Transverse colon (tissue), 4 donors: ENCODE results near the gene PLA2G2D.

Experiments used
- CTCF ChIP-seq, 5 experiments: fragments of 200-600 bp in 3 of 5; fragments of 450-650 bp in 2 of 5; sonication (generic) in 3 of 5; IDR thresholded peaks; 1 replicate in 2 of 5; 2 replicates in 3 of 5; pipeline ENCODE4 v1.5.1; 2016 to 2017; ENCODE audit warnings: antibody characterized with exemption in 5 of 5, inconsistent platforms in 3 of 5, mild to moderate bottlenecking in 2 of 5, moderate library complexity in 1 of 5
- EP300 ChIP-seq: sonication (generic); formaldehyde crosslinking; IDR thresholded peaks from one replicate; pipeline ENCODE4 v1.6.1; 2017; ENCODE audit warnings: antibody characterized with exemption, low read depth
- POLR2A ChIP-seq: fragments of 450-650 bp; IDR thresholded peaks from one replicate; pipeline ENCODE4 v1.6.1; 2016; ENCODE audit warnings: antibody characterized with exemption, mild to moderate bottlenecking, moderate library complexity
- POLR2AphosphoS5 ChIP-seq, 3 donors: sonication (generic); formaldehyde crosslinking; IDR thresholded peaks; one replicate each; pipeline ENCODE4 v1.6.1; 2016; ENCODE audit warnings: antibody characterized with exemption in 3 of 3

- TF ChIP-seq EP300 (no peak), POLR2AphosphoS5 (IDR thresholded peaks at IDR 0.05) (no peak), CTCF (IDR thresholded peaks at IDR 0.05) (no peak), POLR2A (no peak)
These were observed 49.5 kb upstream of the PLA2G2D start for GRCh38 chr1:20168564-20169491.
